Ovary (tissue), 9 donors: ENCODE data around the gene CYFIP1. TPM values are rescaled to one million over a fixed set of nuclear protein-coding genes. Genes with fewer than 3 reads are reported as not detected.

Experiments used
- DNase-seq, 5 donors: peaks; one replicate each; pipeline ENCODE4 v3.0.0-alpha.2; 2019 to 2020
- H3K27ac ChIP-seq, 2 donors: fragments of 200-600 bp; one replicate each; pipeline versions ENCODE4 v1.5.1 to v1.8.0; 2019 to 2022
- H3K27me3 ChIP-seq: fragments of 200-600 bp; one replicate; pipeline ENCODE4 v1.8.0; 2022
- H3K36me3 ChIP-seq: fragments of 200-600 bp; sonication (generic); one replicate; pipeline ENCODE4 v1.5.1; 2019
- H3K4me1 ChIP-seq: one replicate; pipeline ENCODE4 v1.8.1; 2013; ENCODE audit warnings: mild to moderate bottlenecking, moderate library complexity; ENCODE audit not compliant: insufficient read depth
- H3K4me3 ChIP-seq: fragments of 200-600 bp; sonication (generic); one replicate; pipeline ENCODE4 v1.5.1; 2017
- H3K9me3 ChIP-seq, 2 donors: fragments of 200-600 bp in 1 of 2; sonication (generic) in 1 of 2; one replicate each; pipeline versions ENCODE4 v1.5.1 to v1.8.1; 2013 to 2019; ENCODE audit warnings: mild to moderate bottlenecking in 1 of 2, moderate library complexity in 1 of 2
- CTCF ChIP-seq, 3 donors: fragments of 450-650 bp in 2 of 3; fragments of 200-600 bp in 1 of 3; IDR thresholded peaks; one replicate each; pipeline versions ENCODE4 v1.5.1 to v1.8.0; 2016 to 2022; ENCODE audit warnings: antibody characterized with exemption in 3 of 3, mild to moderate bottlenecking in 1 of 3
- EP300 ChIP-seq: sonication (generic); formaldehyde crosslinking; IDR thresholded peaks from one replicate; pipeline ENCODE4 v1.6.1; 2017; ENCODE audit warnings: antibody characterized with exemption
- POLR2A ChIP-seq: fragments of 450-650 bp; IDR thresholded peaks from one replicate; pipeline ENCODE4 v1.6.1; 2017; ENCODE audit warnings: antibody characterized with exemption, mild to moderate bottlenecking, moderate library complexity
- WGBS, 3 donors: extraction: QIAGEN DNeasy Blood & Tissue Kit in 1 of 3; methylation state at CpG; one replicate each; pipeline versions ENCODE4 v1.1.5 to v1.1.7; 2013 to 2017; 5-methylcytosine and 5-hydroxymethylcytosine counted together
- intact Hi-C, 4 donors: fragments of 100-400 bp; cut with DNase I; formaldehyde crosslinking; loops; one replicate each; pipeline versions ENCODE4 v1.11.0 to v1.15.1; 2022 to 2023
- polyA plus RNA-seq, 2 donors: library from polyadenylated mRNA; stranded (reverse); fragments of 200-250 nt in 1 of 2; fragments of 350-450 nt in 1 of 2; fragmentation: Illumina TruSeq in 1 of 2; extraction: RNeasy Lipid Tissue Mini Kit (QIAGEN cat#74804) in 1 of 2; gene quantifications; one replicate each; pipeline ENCODE4 v1.2.3, GENCODE V29; 2013 to 2014
- total RNA-seq, 7 donors: library from RNA; depleted of rRNA in 2 of 7; stranded (reverse); fragments of >200 nt in 2 of 7; fragmentation: NEBNext Ultra II Directional in 3 of 7; extraction: Animal tissue kit (Norgen Biotek cat#: 25700) in 3 of 7; gene quantifications; one replicate each; pipeline versions ENCODE4 v1.1.0 to v1.2.4, GENCODE V29; 2016 to 2023
- donor health status: DM: no; HTN: no; CAD: no; lungs with moderate emphysema.
- donor health status: DM: no; HTN: no; CAD: no.
- donor health status: Bipolar disorder and iron deficiency.
- donor health status: DM: yes; HTN: yes; CAD: no.
- donor health status: DM: no; HTN: no; CAD: no.
- donor health status: DM: yes; HTN: yes; CAD: no.

The CYFIP1 gene
- total and polyA plus RNA-seq, 9 donors, result 35.8 to 96.2 (median 77.1) TPM

DNA sequence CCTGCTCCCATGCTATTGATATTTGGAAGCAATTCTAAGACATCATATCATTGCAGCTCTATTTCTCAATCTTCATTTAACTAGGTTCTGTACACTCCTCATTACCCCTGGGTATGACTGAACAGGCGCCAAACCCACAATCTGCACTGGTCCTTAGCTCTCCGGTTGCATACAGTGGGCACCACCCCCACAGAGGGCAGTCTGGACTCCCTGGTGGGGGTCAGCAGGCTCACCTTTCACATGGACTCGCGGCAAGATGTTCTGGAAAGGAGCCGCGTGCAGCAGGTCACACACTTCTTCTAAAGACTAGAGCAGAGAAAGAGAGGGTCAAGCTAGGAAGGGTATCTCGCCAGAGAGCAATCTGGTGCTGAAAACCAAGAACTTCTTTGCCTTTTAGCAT is 105.2 kb downstream of the CYFIP1 start:
- Histone ChIP-seq H3K27me3 (no peaks in the 10 kb centered on the region), H3K4me3 (no peak overlapping the region), H3K36me3 (no peaks in the 10 kb centered on the region), H3K27ac (no peak overlapping the region), H3K9me3 (no peaks in the 10 kb centered on the region), H3K4me1 (no peaks in the 10 kb centered on the region)
- WGBS, 3 donors, result 84 to 87% (median 85%) methylated on average over 7 of the region's 7 CpGs
- no peak for DNase-seq
- no peak for TF ChIP-seq CTCF (IDR thresholded peaks at IDR 0.05)
- TF ChIP-seq EP300, result no peak
- no peak for TF ChIP-seq POLR2A
- intact Hi-C loops, result no loop called here

GRCh38 chr15:22874256-22874655 is 105.9 kb downstream of the CYFIP1 start:
- no peak overlapping the region for H3K27ac ChIP-seq
- H3K9me3 ChIP-seq, result no peaks in the 10 kb centered on the region
- no peaks in the 10 kb centered on the region for H3K36me3 ChIP-seq
- H3K4me1 ChIP-seq, result no peaks in the 10 kb centered on the region
- no peaks in the 10 kb centered on the region for H3K27me3 ChIP-seq
- no peak overlapping the region for H3K4me3 ChIP-seq
- no peak for TF ChIP-seq CTCF (IDR thresholded peaks at IDR 0.05)
- no peak for TF ChIP-seq EP300
- TF ChIP-seq POLR2A, result no peak
- no peak for DNase-seq
- WGBS, 3 donors, result 94 to 98% (median 97%) methylated on average over 8 of the region's 8 CpGs
- intact Hi-C loops, result no loop called here

GRCh38 chr15:22873841-22874240 is 106.3 kb downstream of the CYFIP1 start:
- no peak for DNase-seq
- Histone ChIP-seq H3K9me3 (no peaks in the 10 kb centered on the region), H3K4me1 (no peaks in the 10 kb centered on the region), H3K27ac (no peak overlapping the region), H3K27me3 (no peaks in the 10 kb centered on the region), H3K36me3 (no peaks in the 10 kb centered on the region), H3K4me3 (no peak overlapping the region)
- TF ChIP-seq POLR2A (no peak), EP300 (no peak), CTCF (IDR thresholded peaks at IDR 0.05) (no peak)
- intact Hi-C loops, result no loop called here
- 94 to 99% (median 97%) methylated on average over 9 of the region's 9 CpGs for WGBS, 3 donors

- WGBS, 3 donors, result 81 to 88% (median 84%) methylated on average over 17 of the region's 17 CpGs
- Histone ChIP-seq H3K27ac (no peak overlapping the region), H3K9me3 (no peaks in the 10 kb centered on the region), H3K4me3 (no peak overlapping the region), H3K4me1 (no peaks in the 10 kb centered on the region), H3K36me3 (no peaks in the 10 kb centered on the region), H3K27me3 (no peaks in the 10 kb centered on the region)
- DNase-seq, result no peak
- intact Hi-C loops, result no loop called here
- TF ChIP-seq CTCF (IDR thresholded peaks at IDR 0.05), result no peak
- no peak for TF ChIP-seq EP300
- no peak for TF ChIP-seq POLR2A
These were observed 107.0 kb downstream of the CYFIP1 start for GRCh38 chr15:22872936-22873701.
